Measurements from ENCODE around the gene PPFIA4.

DNA sequence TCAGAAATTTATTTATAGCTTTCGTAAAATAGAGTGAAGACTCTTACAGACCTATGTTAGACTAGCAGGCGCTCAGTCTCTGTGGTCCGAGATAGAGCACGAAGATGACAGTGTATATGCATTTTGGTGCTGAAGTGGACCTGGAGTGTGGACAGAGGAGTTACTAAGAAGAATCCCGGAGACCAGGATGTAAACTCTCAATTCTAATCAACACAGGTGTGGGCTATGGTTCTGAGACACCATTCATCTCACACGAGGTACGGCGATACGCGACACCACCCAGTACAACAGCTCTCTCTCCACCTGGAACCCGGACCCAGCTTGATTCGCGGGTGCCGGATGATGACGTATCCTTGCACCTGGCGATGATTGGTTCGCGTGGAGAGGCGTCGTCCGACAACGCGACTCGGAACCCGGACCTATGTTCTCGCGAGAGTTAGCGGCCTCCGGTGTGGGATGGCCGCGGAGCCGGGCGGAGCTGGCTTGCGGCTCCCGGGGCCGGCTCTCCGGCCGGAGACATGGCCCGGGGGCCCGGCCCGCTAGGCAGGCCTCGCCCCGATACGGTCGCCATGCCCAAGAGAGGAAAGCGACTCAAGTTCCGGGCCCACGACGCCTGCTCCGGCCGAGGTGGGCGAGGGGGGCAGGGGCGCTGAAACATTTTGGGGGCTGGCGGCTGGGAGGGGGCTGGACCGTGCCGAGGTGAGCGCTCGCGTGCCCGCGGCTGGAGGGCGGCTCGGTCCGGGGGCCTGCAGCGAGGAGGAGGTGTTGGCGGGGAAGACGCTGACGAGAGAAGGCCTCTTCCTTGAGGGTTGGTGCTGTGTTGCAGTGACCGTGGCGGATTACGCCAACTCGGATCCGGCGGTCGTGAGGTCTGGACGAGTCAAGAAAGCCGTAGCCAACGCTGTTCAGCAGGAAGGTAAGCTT, 19.1 kb upstream of the PPFIA4 start, which contains the start of gene TMEM183A:
- TF ChIP-seq, protein P1, sequence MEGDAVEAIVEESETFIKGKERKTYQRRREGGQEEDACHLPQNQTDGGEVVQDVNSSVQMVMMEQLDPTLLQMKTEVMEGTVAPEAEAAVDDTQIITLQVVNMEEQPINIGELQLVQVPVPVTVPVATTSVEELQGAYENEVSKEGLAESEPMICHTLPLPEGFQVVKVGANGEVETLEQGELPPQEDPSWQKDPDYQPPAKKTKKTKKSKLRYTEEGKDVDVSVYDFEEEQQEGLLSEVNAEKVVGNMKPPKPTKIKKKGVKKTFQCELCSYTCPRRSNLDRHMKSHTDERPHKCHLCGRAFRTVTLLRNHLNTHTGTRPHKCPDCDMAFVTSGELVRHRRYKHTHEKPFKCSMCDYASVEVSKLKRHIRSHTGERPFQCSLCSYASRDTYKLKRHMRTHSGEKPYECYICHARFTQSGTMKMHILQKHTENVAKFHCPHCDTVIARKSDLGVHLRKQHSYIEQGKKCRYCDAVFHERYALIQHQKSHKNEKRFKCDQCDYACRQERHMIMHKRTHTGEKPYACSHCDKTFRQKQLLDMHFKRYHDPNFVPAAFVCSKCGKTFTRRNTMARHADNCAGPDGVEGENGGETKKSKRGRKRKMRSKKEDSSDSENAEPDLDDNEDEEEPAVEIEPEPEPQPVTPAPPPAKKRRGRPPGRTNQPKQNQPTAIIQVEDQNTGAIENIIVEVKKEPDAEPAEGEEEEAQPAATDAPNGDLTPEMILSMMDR (optimal IDR thresholded peaks at IDR 0.05 in 1 of 3, IDR thresholded peaks at IDR 0.05 in 1 of 3, conservative IDR thresholded peaks at IDR 0.05 in 1 of 3; ENCODE audit: extremely low read depth in 1 of 3, insufficient read depth in 2 of 3, low read length in 3 of 3), result no peak
- no peak for TF ChIP-seq EZH2 (IDR thresholded peaks at IDR 0.05; ENCODE audit: low read length)
